Gastroesophageal sphincter (tissue), 3 donors: ENCODE data around the gene PLPP7.

ENCODE experiments used
- CTCF ChIP-seq, 4 experiments: fragments of 200-600 bp in 2 of 4; fragments of 450-650 bp in 2 of 4; sonication (generic) in 1 of 4; IDR thresholded peaks; one replicate each; pipeline ENCODE4 v1.5.1; 2017 to 2019; ENCODE audit warnings: antibody characterized with exemption in 4 of 4, mild to moderate bottlenecking in 2 of 4, moderate library complexity in 2 of 4
- POLR2A ChIP-seq, 2 donors: fragments of 450-650 bp; IDR thresholded peaks; one replicate each; pipeline ENCODE4 v1.6.1; 2017; ENCODE audit warnings: antibody characterized with exemption in 2 of 2, mild to moderate bottlenecking in 2 of 2, moderate library complexity in 1 of 2

DNA sequence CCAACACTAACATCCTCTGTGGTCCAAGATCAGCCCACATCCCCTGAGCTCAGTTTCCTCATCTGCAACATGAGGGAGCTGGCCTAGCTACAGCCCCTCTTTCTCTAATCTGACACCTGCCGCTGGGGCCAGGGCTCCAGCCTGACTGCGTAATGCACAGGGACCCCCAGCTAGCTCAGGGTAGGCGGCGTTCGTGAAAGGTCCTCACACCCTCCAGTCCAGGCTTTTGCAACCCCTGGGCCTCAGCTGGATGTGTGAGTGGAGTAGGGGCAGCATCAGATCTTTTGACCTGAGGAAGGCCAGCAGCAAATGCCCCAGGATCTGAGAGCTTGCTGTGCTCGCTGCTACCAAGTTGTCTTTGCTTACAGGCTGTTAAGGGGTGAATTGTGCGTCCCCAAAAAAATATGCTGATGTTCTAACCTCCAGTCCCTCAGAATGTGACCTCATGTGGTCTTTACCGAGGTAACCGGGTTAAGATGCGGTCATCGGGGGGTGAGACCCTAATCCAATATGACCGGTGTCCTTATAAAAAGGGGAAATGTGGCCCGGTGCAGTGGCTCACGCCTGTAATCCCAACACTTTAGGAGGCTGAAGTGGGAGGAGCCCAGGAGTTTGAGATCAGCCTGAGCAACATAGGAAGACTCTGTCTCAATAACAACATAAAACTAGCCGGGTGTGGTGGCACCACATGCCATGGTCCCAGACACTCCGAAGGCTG lies 47.8 kb downstream of the PLPP7 start:
- no peak for TF ChIP-seq CTCF (IDR thresholded peaks at IDR 0.05)
- no peak for TF ChIP-seq POLR2A (IDR thresholded peaks at IDR 0.05)
